Dedifferentiated amniotic fluid mesenchymal stem cell (primary cell): ENCODE data around the gene CDK2AP2.
"Not testable (repeated sequence)": the region's sequence is repeated elsewhere in the genome, so short reads cannot be mapped to it uniquely, and the experiment has no call there.

ENCODE experiments used
- DNase-seq: peaks from one replicate; pipeline ENCODE4 v3.0.0-alpha.2; 2016; ENCODE audit errors: extremely low spot score

Gene CDK2AP2, protein sequence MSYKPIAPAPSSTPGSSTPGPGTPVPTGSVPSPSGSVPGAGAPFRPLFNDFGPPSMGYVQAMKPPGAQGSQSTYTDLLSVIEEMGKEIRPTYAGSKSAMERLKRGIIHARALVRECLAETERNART

DNA sequence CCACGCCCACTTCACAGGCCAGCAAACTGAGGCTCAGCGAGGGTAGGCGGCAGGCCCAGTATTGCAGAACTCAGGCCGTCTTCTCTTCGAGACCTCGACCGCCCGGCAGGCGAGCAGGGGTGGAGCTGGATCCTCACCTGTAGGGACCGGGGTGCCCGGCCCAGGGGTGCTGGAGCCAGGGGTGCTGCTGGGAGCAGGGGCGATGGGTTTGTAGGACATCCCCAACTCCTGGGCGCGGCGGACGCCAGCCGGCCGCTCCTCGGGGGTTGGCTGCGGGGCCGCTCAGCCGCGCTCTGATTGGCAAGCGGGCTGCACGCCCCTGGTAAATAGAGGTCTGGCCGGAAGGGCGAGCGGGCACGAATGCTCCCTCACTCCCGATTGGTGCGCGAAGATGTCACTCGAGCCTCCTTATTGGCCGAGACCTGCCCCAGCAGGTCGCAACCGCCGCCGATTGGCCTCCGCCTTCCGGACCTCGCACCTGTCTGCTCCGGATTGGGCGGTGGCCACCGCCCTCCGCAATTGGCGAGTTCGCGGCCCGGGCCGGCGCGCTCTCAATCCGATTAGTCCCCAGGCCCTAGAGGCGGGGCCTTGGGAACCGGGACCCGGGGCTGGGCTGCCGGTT is at the start of gene CDK2AP2:
TSS of gene CDK2AP2 (minus strand) at position 299 of the 622 bp plus-strand sequence. CDS start at position 219, 80 bp downstream.
- peak; percentile 98 for DNase-seq

DNA sequence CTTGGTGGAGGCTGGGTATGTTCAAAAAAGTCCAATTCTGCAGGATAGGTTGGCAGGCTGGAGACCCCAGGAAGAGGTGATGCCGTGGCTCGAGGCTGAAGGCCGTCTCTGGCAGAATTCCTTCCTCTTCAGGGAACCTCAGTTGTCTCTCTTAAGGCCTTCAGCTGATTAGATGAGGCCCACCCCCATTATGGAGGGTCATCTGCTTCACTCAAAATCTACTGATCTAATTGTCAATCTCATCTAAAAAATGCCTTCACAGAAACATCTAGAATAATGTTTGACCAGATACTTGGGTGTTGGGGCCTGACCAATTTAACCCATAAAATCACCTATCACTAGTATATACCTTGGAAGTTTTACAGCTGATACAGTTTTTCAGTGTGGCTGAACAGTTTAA is 48.3 kb upstream of the CDK2AP2 start:
- no peak for DNase-seq

DNA sequence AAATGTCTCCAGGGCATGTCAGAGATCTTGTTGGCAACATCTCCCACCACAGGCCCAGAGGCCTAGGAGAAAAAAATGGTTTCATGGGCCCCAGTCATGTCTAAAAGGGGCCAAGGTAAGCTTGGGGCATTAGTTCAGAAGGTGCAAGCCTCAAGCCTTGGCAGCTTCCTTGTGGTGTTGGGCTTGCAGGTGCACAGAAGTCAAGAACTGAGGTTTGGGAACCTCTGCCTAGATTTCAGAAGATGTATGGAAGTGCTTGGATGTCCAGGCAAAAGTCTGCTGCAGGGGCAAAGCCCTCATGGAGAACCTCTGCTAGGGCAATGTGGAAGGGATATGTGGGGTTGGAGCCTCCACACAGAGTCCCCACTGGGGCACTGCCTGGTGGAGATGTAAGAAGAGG is 43.7 kb upstream of the CDK2AP2 start:
- DNase-seq: not testable (repeated sequence)

DNA sequence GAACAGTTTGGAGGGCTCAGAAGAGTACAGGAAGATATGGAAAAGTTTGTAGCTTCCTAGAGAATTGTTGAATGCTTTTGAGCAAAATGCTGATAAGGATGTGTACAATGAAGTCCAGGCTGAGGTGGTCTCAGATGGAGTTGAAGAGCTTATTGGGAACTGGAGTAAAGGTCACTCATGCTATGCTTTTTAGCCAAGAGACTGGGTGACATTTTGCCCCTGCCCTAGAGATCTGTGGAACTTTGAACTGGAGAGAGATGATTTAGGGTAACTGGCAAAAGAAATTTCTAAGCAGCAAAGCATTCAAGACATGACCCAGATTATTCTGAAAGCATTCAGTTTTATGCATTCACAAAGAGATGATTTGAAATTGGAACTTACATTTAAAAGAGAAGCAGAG is 43.2 kb upstream of the CDK2AP2 start:
- no peak for DNase-seq

DNA sequence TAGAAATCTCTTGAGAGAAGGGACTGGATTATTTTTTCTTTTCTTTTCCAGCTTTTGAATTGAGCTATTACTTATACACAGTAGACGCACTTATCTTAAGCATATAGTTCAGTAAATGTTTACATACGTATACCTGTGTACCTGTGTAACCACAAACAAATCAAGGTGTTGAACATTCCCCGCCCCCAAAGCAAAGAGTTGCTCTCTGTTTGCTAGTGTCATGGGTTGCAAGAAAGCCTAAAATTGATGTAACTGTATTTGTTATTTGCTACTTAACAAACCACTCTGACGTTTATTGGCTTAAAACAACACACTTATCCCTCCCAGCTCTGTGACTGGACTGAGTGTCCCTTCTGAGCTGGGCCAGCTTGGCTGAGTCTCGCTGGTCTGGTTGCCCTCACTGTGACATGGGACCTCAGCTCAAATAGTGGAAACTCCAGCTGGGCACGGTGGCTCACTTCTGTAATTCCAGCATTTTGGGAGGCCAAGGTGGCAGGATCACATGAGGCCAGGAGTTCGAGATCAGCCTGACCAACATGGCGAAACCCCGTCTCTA is 40.7 kb upstream of the CDK2AP2 start:
- DNase-seq: no peak

DNA sequence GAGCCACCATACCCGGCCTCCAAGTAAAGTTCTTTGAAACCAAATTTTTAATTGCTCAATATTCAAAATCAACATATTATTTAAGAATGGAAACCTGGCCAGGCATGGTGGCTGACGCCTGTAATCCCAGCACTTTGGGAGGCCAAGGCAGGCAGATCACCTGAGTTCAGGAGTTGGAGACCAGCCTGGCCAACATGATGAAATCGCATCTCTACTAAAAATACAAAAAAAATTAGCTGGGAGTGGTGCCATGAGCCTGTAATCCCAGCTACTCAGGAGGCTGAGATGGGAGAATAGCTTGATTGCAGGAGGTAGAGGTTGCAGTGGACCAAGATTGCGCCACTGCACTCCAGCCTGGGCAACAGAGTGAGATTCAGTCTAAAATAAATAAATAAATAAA is 40.1 kb upstream of the CDK2AP2 start:
- DNase-seq: not testable (repeated sequence)

DNA sequence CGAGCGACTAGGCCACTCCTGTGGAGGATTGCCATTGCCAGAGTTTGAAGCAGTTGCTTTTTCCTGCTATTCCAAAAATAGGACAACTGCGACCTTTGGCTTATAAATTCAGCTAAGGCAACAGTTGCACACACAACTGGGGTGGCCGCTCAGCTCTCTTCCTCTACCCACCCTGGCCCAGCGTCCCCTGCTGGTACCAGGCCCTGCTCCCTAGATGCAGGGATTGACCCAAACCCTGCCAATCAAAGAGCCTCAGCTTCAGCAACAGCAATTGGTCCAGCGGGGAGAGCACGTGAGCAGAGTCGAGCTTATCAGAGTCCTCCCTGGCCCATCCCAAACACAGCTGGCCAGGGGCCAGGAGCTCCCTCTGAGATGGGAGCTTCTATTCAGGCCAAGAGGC is 37.3 kb upstream of the CDK2AP2 start:
- DNase-seq: no peak

DNA sequence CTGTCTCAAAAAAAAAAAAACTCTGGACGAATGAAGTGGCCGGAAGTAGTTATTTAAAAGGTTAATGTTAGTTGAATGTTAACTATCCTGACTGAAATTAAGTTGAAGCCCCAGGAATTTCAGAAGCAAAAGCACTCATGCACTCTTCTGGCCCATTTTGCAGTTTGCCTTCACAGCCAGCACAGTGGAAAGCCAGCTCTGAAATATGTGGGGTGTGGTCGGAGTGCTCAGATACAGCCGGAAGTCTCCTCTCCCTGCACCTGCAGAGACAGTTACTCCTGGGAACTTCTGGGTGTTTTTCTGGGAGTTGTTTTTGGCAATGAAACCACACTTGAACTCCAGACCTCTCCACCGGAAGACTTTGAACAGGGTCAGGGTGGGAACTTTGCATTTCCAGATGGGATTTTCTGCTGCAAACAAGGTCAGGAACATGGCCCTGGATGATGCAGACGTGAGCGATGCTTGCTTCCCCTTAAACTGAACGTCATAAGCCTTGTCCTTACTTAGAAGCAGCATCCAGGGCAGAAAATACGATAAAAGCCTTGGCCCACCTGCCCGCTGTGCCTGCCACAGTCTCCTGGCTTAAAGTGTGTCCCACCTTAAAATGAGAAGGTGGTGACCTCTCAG is 36.8 kb upstream of the CDK2AP2 start:
- no peak for DNase-seq

DNA sequence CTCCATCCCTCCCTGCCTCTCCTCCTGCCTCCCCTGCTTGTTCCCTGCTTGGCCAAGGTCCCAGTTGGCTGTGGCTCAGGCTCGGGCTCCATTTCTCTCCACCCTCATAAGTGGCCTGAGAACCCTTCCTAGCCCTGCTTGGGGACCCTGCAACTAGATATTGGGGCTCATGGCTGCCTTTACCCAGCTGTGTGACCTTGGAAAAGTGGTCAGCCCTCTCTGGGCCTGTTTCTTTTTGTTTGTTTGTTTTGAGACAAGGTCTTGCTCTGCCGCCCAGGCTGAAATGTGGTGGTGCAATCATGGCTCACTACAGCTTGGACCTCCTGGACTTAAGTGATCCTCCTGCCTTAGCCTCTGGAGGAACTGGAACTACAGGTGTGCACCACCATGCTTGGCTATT is 35.6 kb upstream of the CDK2AP2 start:
- DNase-seq: no peak

DNA sequence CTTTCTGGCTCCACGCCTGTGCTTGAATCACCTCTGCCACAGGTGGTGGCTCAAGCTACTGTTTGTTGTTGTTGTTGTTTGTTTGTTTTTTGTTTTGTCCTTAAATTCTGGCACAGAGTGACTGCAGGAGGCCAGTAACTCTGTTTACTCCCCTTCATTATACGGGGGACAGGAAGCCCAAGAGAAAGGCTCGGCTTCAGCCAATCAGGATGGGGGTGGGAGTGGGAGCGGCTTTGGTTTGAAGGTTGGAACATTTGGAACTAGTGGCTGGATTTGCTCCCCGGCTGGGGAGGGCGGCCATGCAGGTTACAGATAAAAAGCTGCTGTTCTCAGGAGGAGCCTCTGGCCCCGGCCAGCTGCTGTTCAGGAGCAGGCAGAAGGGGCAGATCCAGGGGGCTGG is 35.0 kb upstream of the CDK2AP2 start:
- DNase-seq: no peak

DNA sequence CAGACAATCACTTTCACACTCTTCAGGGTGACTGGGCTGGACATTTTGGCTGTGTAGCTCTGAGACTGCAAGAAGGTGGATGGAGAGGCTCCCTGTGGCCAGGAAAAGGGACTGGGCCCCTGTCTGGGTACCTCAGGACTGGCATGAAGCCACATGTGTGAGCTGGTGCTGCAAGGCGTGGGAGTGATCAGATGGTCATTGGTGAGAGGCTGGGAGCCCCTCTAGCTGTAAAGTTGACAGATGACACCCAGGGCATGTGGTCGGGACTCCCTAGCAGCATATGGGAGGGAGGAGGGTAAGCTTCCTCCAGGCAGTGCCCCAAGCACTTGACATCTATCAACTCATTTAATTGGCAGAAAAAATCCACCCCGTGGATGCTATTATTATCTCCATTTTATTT is 34.2 kb upstream of the CDK2AP2 start:
- DNase-seq: no peak

DNA sequence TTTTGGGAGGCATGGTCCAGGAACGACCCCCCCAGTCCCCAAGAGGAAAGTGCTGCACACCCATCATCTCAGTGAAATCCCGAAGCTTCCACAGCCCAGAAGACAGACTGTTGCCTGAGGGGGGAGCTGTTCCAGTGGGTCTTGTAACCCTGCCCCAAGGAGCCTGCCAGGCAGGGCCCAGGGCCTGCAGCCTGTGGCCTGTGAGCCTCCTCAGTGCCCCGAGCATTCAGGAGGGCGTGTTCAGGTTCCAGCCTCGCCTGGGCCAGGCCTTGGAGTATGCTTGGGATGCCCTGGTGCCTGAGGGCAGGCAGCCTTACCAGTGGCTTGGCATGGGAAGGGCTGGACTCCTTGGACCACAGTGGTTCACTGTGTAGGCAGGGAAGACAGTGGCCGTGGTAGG is 33.2 kb upstream of the CDK2AP2 start:
- no peak for DNase-seq

DNA sequence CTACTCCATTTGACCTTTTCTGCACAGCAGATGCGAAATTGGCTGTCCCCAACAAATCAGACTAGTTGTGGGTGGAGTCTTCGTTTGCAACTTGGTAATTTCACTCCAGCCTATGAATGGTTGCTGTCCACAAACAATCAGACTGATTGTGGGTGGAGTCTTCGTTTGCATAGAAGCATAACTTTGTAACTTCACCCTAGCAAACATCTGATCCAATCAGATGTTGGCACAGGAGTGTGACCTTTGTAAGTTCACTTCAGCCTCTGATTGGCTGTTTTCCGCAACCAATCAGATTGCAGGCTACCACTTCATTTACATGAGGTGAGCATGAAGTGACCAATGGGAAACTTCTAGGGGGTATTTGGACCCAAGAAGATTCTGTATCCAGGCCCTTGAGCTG is 31.6 kb upstream of the CDK2AP2 start:
- no peak for DNase-seq

DNA sequence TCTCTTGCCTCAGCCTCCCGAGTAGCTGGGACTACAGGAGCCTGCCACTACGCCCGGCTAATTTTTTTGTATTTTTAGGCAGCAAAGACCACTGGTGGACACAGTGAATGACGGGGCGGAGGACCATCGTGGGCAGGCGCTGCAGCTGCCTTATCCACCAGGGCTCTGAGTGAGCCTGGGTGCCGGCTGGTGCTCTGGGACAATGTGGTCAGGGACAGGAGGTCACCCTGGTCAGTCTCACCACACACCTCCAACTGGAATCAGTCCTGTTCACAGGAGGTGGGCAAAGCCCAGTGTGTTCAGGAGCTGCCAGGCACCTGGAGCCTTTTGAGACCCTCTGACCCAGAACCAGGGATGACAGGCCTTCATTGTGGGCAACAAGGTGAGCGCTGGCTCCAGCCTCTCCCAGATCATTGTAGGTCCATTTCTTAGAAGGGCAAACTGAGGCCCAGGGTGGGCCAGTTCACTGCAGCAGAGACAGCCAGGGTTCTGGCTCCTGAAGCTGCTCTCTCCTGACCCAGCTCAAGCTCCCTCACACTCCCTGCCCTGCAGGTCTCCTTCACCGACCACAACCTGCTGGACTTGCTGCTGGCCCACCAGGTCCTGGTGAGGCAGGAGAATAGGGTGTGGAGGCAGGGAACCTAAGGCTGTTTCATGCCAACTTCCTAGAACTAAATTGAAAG is 31.0 kb upstream of the CDK2AP2 start:
- DNase-seq: no peak

DNA sequence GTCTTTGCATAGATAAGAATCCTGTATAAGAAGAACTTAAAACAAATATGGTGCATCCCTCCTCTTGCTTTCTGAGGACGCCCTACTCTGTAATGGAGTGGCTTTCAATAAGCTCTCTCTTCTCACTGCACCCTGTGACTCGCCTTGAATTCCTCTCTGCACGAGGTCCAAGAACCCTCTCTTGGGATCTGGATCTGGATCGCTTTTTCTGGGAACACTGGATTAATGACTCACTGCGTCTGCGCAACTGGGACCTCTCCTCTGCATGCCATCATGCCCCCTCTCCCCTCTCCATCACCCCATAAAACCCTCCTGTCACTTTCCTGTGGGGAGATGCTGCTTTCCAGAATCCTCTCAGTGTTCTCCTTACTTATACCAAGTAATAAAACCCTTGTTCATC is 30.3 kb upstream of the CDK2AP2 start:
- no peak for DNase-seq

DNA sequence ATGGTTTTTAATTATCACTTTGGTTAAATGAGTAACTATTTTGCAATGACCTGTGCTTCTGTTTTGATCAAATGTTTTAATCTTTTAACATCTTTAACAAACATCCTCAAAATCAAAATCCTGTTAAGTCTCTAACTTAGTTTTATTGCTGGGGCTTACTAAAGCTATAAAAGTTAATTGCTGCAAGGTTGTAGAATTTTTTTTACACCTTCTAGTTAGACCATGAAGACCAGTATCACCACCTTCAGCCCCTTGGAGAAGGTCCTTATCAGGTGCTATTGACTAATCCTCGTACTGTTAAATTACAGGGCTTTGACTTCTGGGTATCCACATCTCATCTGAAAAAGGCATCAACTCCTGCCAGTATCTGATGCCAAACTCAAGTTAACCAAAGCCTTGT is 27.6 kb upstream of the CDK2AP2 start:
- DNase-seq: no peak

DNA sequence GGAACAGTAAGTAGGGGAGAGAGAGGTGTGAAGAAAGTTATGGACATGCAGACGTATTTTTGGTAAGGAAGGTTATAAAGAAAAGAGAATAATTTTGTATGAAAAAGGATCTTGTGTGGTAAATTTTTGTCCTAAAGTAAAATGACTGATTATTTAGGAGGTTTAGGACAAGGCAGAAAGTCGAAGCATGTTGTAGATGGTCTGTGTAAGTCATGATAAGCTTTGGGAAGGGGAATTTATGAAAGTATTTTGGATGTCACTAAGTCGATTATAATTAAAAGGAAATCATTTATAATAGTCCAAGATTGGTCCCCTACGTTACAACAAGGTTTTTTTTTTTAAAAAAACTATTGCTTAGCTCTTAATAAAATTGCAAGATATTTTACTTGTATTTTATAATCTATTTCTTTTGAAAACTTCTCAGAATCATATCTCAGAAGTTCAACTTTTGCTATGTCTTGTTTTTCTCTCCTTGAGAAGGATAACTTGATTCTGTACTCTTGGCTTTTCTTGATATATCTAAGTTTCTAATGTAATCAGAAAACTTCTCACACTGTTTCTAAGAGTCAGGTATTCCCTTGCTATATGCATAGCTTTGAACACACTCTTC is 26.2 kb upstream of the CDK2AP2 start:
- DNase-seq: no peak

DNA sequence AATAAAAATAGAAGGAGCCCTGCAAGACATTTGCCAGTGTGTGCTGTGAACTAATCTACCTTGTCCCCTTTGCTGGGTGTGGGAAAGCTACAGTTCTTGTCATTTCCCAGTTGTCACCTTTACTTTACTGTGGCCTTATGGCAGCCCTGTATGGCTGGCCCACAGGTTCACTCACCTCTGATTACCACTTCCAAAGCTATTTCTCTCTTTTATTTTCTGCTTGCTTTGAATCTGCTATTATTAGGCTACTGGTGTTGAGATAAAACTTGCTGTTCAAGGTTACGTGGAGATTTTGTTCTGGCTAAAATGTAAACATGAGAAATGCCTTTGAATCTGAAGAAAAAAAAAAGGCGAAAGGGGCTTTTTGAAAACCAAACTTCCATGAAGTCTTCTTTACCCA is 24.9 kb upstream of the CDK2AP2 start:
- no peak for DNase-seq

DNA sequence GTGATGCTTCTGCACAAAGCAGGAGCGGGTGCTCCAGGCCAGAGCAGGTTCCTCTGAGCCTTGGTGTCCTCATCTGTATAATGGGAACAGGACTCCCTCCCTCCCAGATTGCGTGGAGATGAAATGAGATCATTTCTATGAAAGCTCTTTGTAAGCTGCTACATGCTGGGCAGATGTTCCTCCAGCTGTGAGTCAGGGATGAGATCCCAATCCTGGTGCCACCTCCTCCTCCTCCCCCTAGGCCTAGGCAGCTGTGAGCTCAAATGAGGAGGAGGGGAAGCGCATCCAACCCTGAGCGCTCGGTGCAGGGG is 22.3 kb upstream of the CDK2AP2 start:
- DNase-seq: no peak

DNA sequence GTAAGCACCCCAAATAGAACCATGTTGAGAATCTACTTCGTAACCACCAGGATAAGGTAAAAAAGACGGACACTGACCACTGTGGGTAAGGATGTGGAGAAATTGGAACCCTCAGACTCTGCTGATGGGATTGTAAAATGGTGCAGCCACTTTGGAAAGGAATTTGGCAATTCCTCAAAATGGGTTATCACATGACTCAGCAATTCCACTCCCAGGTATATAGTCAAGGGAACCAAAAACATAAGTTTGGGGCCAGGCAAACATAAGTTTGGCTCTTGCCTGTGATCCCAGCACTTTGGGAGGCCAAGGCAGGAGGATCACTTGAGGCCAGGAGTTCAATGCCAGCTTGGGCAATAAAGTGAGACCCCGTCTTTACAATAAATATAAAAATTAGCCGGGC is 20.4 kb upstream of the CDK2AP2 start:
- no peak for DNase-seq

DNA sequence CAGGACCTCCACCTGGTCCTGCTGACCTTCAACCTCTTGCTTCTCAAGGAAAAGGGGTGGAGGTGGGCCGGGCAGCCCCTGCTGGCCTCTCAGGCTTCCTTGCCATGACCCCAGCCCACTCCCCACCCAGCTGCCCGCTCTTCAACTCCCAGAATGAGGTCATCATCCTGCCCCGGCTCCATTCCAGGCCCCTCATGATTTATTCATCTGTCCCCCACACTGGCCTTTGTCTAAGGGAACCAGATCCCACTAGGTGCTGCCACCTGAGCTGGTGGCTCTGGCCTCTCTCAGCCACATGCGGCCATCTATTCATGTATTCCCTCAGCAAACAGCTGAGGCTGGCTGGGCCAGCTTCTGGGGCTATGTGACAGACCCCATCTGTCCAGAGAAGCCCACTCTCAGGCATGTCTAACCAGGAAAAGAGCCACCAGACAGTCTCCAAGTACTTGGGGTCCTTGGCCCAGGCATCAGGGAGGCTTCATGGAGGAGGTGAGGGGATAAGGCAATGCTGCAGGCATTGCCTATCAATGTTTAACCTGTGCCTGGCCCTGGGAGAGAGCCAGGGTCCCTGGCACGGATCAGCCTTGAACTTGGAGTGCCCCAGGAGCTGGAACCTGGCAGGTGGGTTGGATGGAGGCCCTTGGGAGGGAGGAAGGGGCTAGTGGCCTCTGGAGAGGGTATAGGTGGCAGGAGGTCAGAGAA is 17.5 kb upstream of the CDK2AP2 start:
- no peak for DNase-seq

DNA sequence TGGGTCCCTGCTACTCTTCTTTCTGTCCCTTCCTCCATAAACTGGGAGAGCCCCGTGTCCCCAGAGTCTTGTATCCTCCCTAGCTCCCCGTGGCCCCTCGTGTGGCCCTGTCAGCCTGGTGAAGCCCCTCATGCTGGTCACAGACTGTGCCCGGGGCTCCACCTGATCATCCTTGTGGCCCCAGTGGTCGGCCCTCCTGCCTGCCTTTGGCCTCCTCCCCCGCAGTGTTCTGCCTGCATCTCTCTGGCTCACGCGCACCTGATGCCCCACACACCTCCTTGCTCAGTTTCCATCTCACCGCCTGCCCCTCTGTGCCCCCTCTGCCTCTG is 16.5 kb upstream of the CDK2AP2 start:
- no peak for DNase-seq
